Esophagus squamous epithelium (tissue), 5 donors: Measurements from ENCODE around the gene S1PR3. TPM values are rescaled to one million over a fixed set of nuclear protein-coding genes. Genes with fewer than 3 reads are reported as not detected.

ENCODE experiments used
- DNase-seq: peaks from one replicate; lab custom pipeline; 2025; lab: John Stamatoyannopoulos, UW
- H3K27ac ChIP-seq, 4 donors: fragments of 200-600 bp; sonication (generic); one replicate each; pipeline ENCODE4 v1.5.1; 2016 to 2019; ENCODE audit warnings: mild to moderate bottlenecking in 1 of 4
- H3K27me3 ChIP-seq, 4 donors: fragments of 200-600 bp; sonication (generic); 1 replicate in 3 of 4; 2 replicates in 1 of 4; pipeline versions ENCODE4 v1.5.1 to v1.6.0; 2017 to 2021; ENCODE audit warnings: antibody characterized with exemption in 1 of 4
- H3K36me3 ChIP-seq, 3 donors: fragments of 200-600 bp; sonication (generic); one replicate each; pipeline ENCODE4 v1.5.1; 2016 to 2019
- H3K4me1 ChIP-seq, 3 donors: fragments of 200-600 bp; sonication (generic); one replicate each; pipeline ENCODE4 v1.5.1; 2017 to 2019
- H3K4me3 ChIP-seq, 4 donors: fragments of 200-600 bp; sonication (generic); 1 replicate in 3 of 4; 2 replicates in 1 of 4; pipeline ENCODE4 v1.5.1; 2016 to 2019; ENCODE audit warnings: mild to moderate bottlenecking in 2 of 4, moderate library complexity in 1 of 4
- H3K9me3 ChIP-seq, 3 donors: fragments of 200-600 bp; sonication (generic); one replicate each; pipeline ENCODE4 v1.5.1; 2016 to 2019
- CTCF ChIP-seq, 6 experiments: fragments of 450-650 bp in 4 of 6; fragments of 200-600 bp in 2 of 6; sonication (generic) in 2 of 6; IDR thresholded peaks; one replicate each; pipeline ENCODE4 v1.5.1; 2016 to 2019; ENCODE audit warnings: antibody characterized with exemption in 6 of 6, mild to moderate bottlenecking in 4 of 6, moderate library complexity in 4 of 6
- POLR2A ChIP-seq, 4 donors: fragments of 450-650 bp; IDR thresholded peaks; one replicate each; pipeline ENCODE4 v1.6.1; 2017; ENCODE audit warnings: antibody characterized with exemption in 4 of 4, mild to moderate bottlenecking in 4 of 4, moderate library complexity in 3 of 4
- WGBS, 2 donors: methylation state at CpG; one replicate each; pipeline ENCODE4 v1.1.5; 2018; 5-methylcytosine and 5-hydroxymethylcytosine counted together
- intact Hi-C: fragments of 100-400 bp; cut with DNase I; formaldehyde crosslinking; loops from one replicate; pipeline ENCODE4 v1.15.0; 2022
- total RNA-seq, 4 donors: library from RNA; depleted of rRNA; stranded (reverse); fragments of >200 nt; gene quantifications; one replicate each; pipeline ENCODE4 v1.1.0, GENCODE V29; 2016
- donor health status: DM: yes; HTN: yes; CAD: no.

The S1PR3 gene
- total RNA-seq, 4 donors from 2014 or later: 1.3 to 14.3 (median 6.8) TPM

- intact Hi-C loops: no loop called here
- Histone ChIP-seq H3K4me3 (no peak overlapping the region), H3K4me1 (no peaks in the 10 kb centered on the region), H3K27me3 (peaks cover 0 to 19% (median 0%) of the 10 kb centered on the region in 4 donors), H3K36me3 (no peaks in the 10 kb centered on the region), H3K9me3 (no peaks in the 10 kb centered on the region), H3K27ac (no peak overlapping the region)
- WGBS, 2 donors: 79 to 83% methylated on average over 3 of the region's 3 CpGs
- no peak for DNase-seq
- TF ChIP-seq CTCF (IDR thresholded peaks at IDR 0.05) (no peak), POLR2A (IDR thresholded peaks at IDR 0.05) (no peak)
These were observed 30.6 kb upstream of the S1PR3 start for GRCh38 chr9:88960632-88961031.

GRCh38 chr9:88965473-88965872 lies 25.8 kb upstream of the S1PR3 start:
- Histone ChIP-seq H3K4me3 (no peak overlapping the region), H3K36me3 (no peaks in the 10 kb centered on the region), H3K4me1 (peaks cover 0 to 7% (median 0%) of the 10 kb centered on the region in 3 donors), H3K9me3 (no peaks in the 10 kb centered on the region), H3K27me3 (peaks cover 0 to 3% (median 0%) of the 10 kb centered on the region in 4 donors), H3K27ac (no peak overlapping the region)
- DNase-seq: no peak
- TF ChIP-seq POLR2A (IDR thresholded peaks at IDR 0.05) (no peak), CTCF (IDR thresholded peaks at IDR 0.05) (no peak)
- 86 to 94% methylated on average over 8 of the region's 8 CpGs for WGBS, 2 donors
- intact Hi-C loops: no loop called here

- H3K36me3 ChIP-seq: no peaks in the 10 kb centered on the region
- H3K9me3 ChIP-seq: no peaks in the 10 kb centered on the region
- no peak overlapping the region for H3K27ac ChIP-seq
- TF ChIP-seq CTCF (IDR thresholded peaks at IDR 0.05) (no peak), POLR2A (IDR thresholded peaks at IDR 0.05) (no peak)
- H3K4me1 ChIP-seq: peaks cover 0 to 7% (median 0%) of the 10 kb centered on the region in 3 donors
- no peak overlapping the region for H3K4me3 ChIP-seq
- no peak for DNase-seq
- WGBS, 2 donors: 81 to 84% methylated on average over 8 to 9 of the region's 10 CpGs
- no peaks in the 10 kb centered on the region for H3K27me3 ChIP-seq
- intact Hi-C loops: no loop called here
These were observed 24.2 kb upstream of the S1PR3 start for GRCh38 chr9:88966894-88967676.

- H3K36me3 ChIP-seq: no peaks in the 10 kb centered on the region
- DNase-seq: no peak
- no peak for TF ChIP-seq CTCF (IDR thresholded peaks at IDR 0.05)
- TF ChIP-seq POLR2A (IDR thresholded peaks at IDR 0.05): no peak
- whole genome bisulfite sequencing, 2 donors: 71 to 73% methylated on average over 2 to 4 of the region's 4 CpGs
- H3K9me3 ChIP-seq: no peaks in the 10 kb centered on the region
- intact Hi-C loops: no loop called here
- no peak overlapping the region for H3K4me3 ChIP-seq
- no peak overlapping the region for H3K27ac ChIP-seq
- H3K27me3 ChIP-seq: no peaks in the 10 kb centered on the region
- peaks cover 0 to 7% (median 0%) of the 10 kb centered on the region in 3 donors for H3K4me1 ChIP-seq
These were observed 22.5 kb upstream of the S1PR3 start for GRCh38 chr9:88968799-88969198.

GRCh38 chr9:88969646-88970373 lies 21.5 kb upstream of the S1PR3 start:
- no peak for TF ChIP-seq CTCF (IDR thresholded peaks at IDR 0.05)
- no peak for TF ChIP-seq POLR2A (IDR thresholded peaks at IDR 0.05)
- no peaks in the 10 kb centered on the region for H3K9me3 ChIP-seq
- no peak overlapping the region for H3K4me3 ChIP-seq
- WGBS, 2 donors: 31 to 69% methylated on average over 6 to 7 of the region's 8 CpGs
- H3K27me3 ChIP-seq: no peaks in the 10 kb centered on the region
- H3K4me1 ChIP-seq: peaks cover 0 to 7% (median 0%) of the 10 kb centered on the region in 3 donors
- no peak overlapping the region for H3K27ac ChIP-seq
- intact Hi-C loops: no loop called here
- no peaks in the 10 kb centered on the region for H3K36me3 ChIP-seq
- DNase-seq: no peak
